H9 (cell line): ENCODE measurements around the gene MARS1. TPM values are rescaled to one million over a fixed set of nuclear protein-coding genes. Genes with fewer than 3 reads are reported as not detected.

ENCODE experiments used
- DNase-seq: peaks from one replicate; pipeline ENCODE4 v3.0.0-alpha.2; 2017
- H2AFZ ChIP-seq: one replicate; pipeline ENCODE4 v1.6.1; 2013; ENCODE audit warnings: mild to moderate bottlenecking, low read length, control low read depth, moderate library complexity
- H2AK5ac ChIP-seq: 2 replicates; pipeline ENCODE4 v1.6.1; 2013; ENCODE audit warnings: low read length, control low read depth, mixed read lengths; ENCODE audit not compliant: insufficient read length
- H2BK120ac ChIP-seq: one replicate; pipeline ENCODE4 v1.6.1; 2013; ENCODE audit warnings: low read depth, mild to moderate bottlenecking, low read length, control low read depth, inconsistent platforms; ENCODE audit not compliant: poor library complexity, severe bottlenecking
- H2BK12ac ChIP-seq: 2 replicates; pipeline ENCODE4 v1.6.1; 2013; ENCODE audit warnings: low read length, control low read depth, mixed read lengths, low read depth; ENCODE audit not compliant: insufficient read length
- H2BK15ac ChIP-seq: 2 replicates; pipeline ENCODE4 v1.6.1; 2013; ENCODE audit warnings: low read depth, low read length, control low read depth
- H2BK20ac ChIP-seq: one replicate; pipeline ENCODE4 v1.6.1; 2013; ENCODE audit warnings: low read depth, mild to moderate bottlenecking, low read length, control low read depth, inconsistent platforms; ENCODE audit not compliant: poor library complexity, severe bottlenecking
- H2BK5ac ChIP-seq: 2 replicates; pipeline ENCODE4 v1.6.1; 2013; ENCODE audit warnings: low read length, control low read depth, mixed read lengths; ENCODE audit not compliant: insufficient read length
- H3K14ac ChIP-seq: 2 replicates; pipeline ENCODE4 v1.6.1; 2013; ENCODE audit warnings: low read length, control low read depth; ENCODE audit not compliant: insufficient read depth
- H3K18ac ChIP-seq: 2 replicates; pipeline ENCODE4 v1.6.1; 2013; ENCODE audit warnings: low read depth, mild to moderate bottlenecking, mixed read lengths, low read length, control low read depth; ENCODE audit not compliant: insufficient read length
- H3K23ac ChIP-seq: 2 replicates; pipeline ENCODE4 v1.6.1; 2013; ENCODE audit warnings: low read length, control low read depth, mixed read lengths, low read depth; ENCODE audit not compliant: insufficient read length
- H3K23me2 ChIP-seq: 2 replicates; pipeline ENCODE4 v1.6.1; 2013; ENCODE audit warnings: low read depth, mild to moderate bottlenecking, mixed read lengths, low read length, control low read depth; ENCODE audit not compliant: insufficient read length, poor library complexity, severe bottlenecking
- H3K27ac ChIP-seq: 2 replicates; pipeline ENCODE4 v1.5.1; 2013; ENCODE audit warnings: low read length, control low read depth, mixed read lengths, low read depth; ENCODE audit not compliant: insufficient read length
- H3K27me3 ChIP-seq: 2 replicates; pipeline ENCODE4 v1.6.1; 2013; ENCODE audit warnings: low read length, control low read depth, inconsistent platforms; ENCODE audit not compliant: insufficient read depth
- H3K4ac ChIP-seq: 2 replicates; pipeline ENCODE4 v1.6.1; 2013; ENCODE audit warnings: low read depth, mild to moderate bottlenecking, control low read depth, inconsistent platforms, low read length, moderate library complexity
- H3K4me1 ChIP-seq: 2 replicates; pipeline ENCODE4 v1.6.1; 2013; ENCODE audit warnings: low read length, control low read depth, inconsistent platforms; ENCODE audit not compliant: insufficient read depth
- H3K4me2 ChIP-seq: 2 replicates; pipeline ENCODE4 v1.6.1; 2013; ENCODE audit warnings: low read length, control low read depth, mixed read lengths; ENCODE audit not compliant: insufficient read length, insufficient read depth
- H3K56ac ChIP-seq: 2 replicates; pipeline ENCODE4 v1.6.1; 2013; ENCODE audit warnings: low read depth, mild to moderate bottlenecking, mixed read lengths, low read length, control low read depth; ENCODE audit not compliant: insufficient read length
- H3K79me1 ChIP-seq: 2 replicates; pipeline ENCODE4 v1.6.1; 2013; ENCODE audit warnings: low read depth, mild to moderate bottlenecking, moderate library complexity, low read length, control low read depth, inconsistent platforms; ENCODE audit not compliant: insufficient read depth, poor library complexity, severe bottlenecking
- H3K79me2 ChIP-seq: 2 replicates; pipeline ENCODE4 v1.6.1; 2013; ENCODE audit warnings: low read length, control low read depth, inconsistent platforms; ENCODE audit not compliant: insufficient read depth
- H3K9ac ChIP-seq: 2 replicates; pipeline ENCODE4 v1.6.1; 2013; ENCODE audit warnings: low read length, control low read depth, mixed read lengths; ENCODE audit not compliant: insufficient read length; ENCODE audit errors: extremely low read depth
- H3K9me3 ChIP-seq: one replicate; pipeline ENCODE4 v1.6.1; 2013; ENCODE audit warnings: low read depth, low read length, inconsistent platforms; ENCODE audit not compliant: control insufficient read depth
- H3T11ph ChIP-seq: one replicate; pipeline ENCODE4 v1.6.1; 2013; ENCODE audit warnings: mild to moderate bottlenecking, low read length, control low read depth, inconsistent platforms
- H4K20me1 ChIP-seq: one replicate; pipeline ENCODE4 v1.6.1; 2013; ENCODE audit not compliant: control insufficient read depth, insufficient read length, insufficient read depth
- H4K5ac ChIP-seq: 2 replicates; pipeline ENCODE4 v1.6.1; 2013; ENCODE audit warnings: low read depth, mild to moderate bottlenecking, mixed read lengths, low read length, control low read depth; ENCODE audit not compliant: insufficient read length
- H4K8ac ChIP-seq: replicated peaks from 2 replicates; pipeline ENCODE4 v1.6.1; 2013; ENCODE audit warnings: low read length, control low read depth, mixed read lengths, low read depth; ENCODE audit not compliant: insufficient read length
- H4K91ac ChIP-seq: 2 replicates; pipeline ENCODE4 v1.6.1; 2013; ENCODE audit warnings: low read depth, mild to moderate bottlenecking, moderate library complexity, mixed read lengths, low read length, control low read depth; ENCODE audit not compliant: insufficient read length
- H3K27ac Mint-ChIP-seq, 3 experiments: 2 replicates in 2 of 3; 3 replicates in 1 of 3; pipeline ENCODE4 v1.8.0; 2020 to 2021; ENCODE audit warnings: mixed read lengths in 3 of 3, mild to moderate bottlenecking in 1 of 3, moderate library complexity in 1 of 3
- H3K27me3 Mint-ChIP-seq: 2 replicates; pipeline ENCODE4 v1.8.0; 2021; ENCODE audit warnings: low read depth, mild to moderate bottlenecking, moderate library complexity, mixed read lengths
- H3K36me3 Mint-ChIP-seq, 3 experiments: 2 replicates in 2 of 3; 3 replicates in 1 of 3; pipeline ENCODE4 v1.8.0; 2020 to 2021; ENCODE audit warnings: low read depth in 3 of 3, mixed read lengths in 3 of 3; ENCODE audit not compliant: insufficient read depth in 1 of 3
- H3K4me1 Mint-ChIP-seq, 2 experiments: 2 replicates each; pipeline ENCODE4 v1.8.0; 2020; ENCODE audit warnings: mixed read lengths in 2 of 2
- H3K4me3 Mint-ChIP-seq, 2 experiments: 2 replicates in 1 of 2; 3 replicates in 1 of 2; pipeline ENCODE4 v1.8.0; 2020 to 2021; ENCODE audit warnings: mild to moderate bottlenecking in 2 of 2, mixed read lengths in 2 of 2, moderate library complexity in 1 of 2
- H3K9me3 Mint-ChIP-seq, 2 experiments: 2 replicates in 1 of 2; 3 replicates in 1 of 2; pipeline ENCODE4 v1.8.0; 2020; ENCODE audit warnings: mild to moderate bottlenecking in 2 of 2, mixed read lengths in 2 of 2, moderate library complexity in 1 of 2
- WGBS: extraction: QIAGEN DNeasy Blood & Tissue Kit; methylation state at CpG from one replicate; pipeline ENCODE4 v1.1.7; 2013; ENCODE audit warnings: missing lambda C conversion rate, low lambda C conversion rate, mixed read lengths; ENCODE audit not compliant: insufficient read length; ENCODE audit errors: extremely low coverage; 5-methylcytosine and 5-hydroxymethylcytosine counted together
- total RNA-seq: library from RNA; stranded (reverse); gene quantifications from 2 replicates; pipeline ENCODE4 v1.2.1, GENCODE V29; 2021
- TF ChIP-seq, protein P1 (sequence below): fragments of 200-600 bp; sonication (generic); conservative IDR thresholded peaks from 3 replicates; pipeline ENCODE4 v1.8.0; 2021; ENCODE audit warnings: antibody characterized with exemption, mild to moderate bottlenecking

Gene MARS1
- total RNA-seq, 1 experiment from 2014 or later = 368 TPM

DNA sequence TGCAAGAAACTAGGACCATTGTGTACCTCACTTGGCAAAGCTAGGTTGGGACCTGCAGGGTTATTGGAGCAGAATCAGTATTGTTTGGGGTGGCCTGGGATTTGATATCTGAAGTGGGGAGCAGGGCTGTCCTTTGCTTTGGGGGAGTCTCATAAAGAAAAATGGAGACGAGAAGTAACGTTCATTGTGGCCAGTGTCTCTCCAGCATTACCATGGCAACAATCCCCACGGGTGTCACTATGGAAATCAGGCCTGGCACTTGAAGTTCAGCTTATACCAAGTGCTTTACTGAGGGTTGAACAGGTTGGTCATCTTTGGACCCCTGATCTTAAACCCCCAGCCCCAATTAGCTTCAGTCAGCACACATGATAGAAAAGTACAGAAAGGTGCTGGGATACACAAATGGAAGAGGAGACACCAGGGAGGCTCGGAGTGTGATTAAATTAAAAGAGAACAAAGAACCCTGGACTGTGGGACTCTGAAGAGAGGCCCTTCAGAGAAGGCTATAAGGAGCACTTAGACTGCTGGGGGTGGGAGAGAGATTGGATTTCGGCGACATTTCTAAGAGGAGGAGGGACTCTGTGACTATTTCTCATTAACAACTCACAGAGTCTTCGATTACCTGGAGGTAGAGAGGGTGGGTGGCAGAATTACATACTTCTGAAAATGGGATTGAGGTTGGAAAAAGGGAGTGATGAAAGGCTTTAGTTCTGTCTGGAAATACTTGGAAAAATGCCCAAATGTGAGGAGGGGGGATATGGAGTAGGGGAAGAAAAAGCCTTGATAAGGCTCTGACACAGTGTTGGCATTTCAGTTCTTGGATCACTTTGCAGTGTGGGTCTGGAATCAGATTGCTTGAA, 65.7 kb downstream of the MARS1 start:
- no peak overlapping the region for H2BK120ac ChIP-seq
- H2AFZ ChIP-seq = no peak overlapping the region
- no peak overlapping the region for H2BK5ac ChIP-seq
- no peaks in the 10 kb centered on the region for H3K9me3 ChIP-seq
- no peak overlapping the region for H3K27ac ChIP-seq
- H3K4me1 Mint-ChIP-seq = peaks cover 45 to 56% of the 10 kb centered on the region in 2 experiments
- H3K9ac ChIP-seq = no peak overlapping the region
- no peak for DNase-seq
- TF ChIP-seq, protein P1, sequence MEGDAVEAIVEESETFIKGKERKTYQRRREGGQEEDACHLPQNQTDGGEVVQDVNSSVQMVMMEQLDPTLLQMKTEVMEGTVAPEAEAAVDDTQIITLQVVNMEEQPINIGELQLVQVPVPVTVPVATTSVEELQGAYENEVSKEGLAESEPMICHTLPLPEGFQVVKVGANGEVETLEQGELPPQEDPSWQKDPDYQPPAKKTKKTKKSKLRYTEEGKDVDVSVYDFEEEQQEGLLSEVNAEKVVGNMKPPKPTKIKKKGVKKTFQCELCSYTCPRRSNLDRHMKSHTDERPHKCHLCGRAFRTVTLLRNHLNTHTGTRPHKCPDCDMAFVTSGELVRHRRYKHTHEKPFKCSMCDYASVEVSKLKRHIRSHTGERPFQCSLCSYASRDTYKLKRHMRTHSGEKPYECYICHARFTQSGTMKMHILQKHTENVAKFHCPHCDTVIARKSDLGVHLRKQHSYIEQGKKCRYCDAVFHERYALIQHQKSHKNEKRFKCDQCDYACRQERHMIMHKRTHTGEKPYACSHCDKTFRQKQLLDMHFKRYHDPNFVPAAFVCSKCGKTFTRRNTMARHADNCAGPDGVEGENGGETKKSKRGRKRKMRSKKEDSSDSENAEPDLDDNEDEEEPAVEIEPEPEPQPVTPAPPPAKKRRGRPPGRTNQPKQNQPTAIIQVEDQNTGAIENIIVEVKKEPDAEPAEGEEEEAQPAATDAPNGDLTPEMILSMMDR = no peak
- no peak overlapping the region for H2AK5ac ChIP-seq
- H4K5ac ChIP-seq = no peak overlapping the region
- H3K56ac ChIP-seq = no peak overlapping the region
- H3K4ac ChIP-seq = no peak overlapping the region
- peaks cover 10% of the 10 kb centered on the region for H3K23me2 ChIP-seq
- H3K79me1 ChIP-seq = peaks cover 3% of the 10 kb centered on the region
- no peak overlapping the region for H2BK12ac ChIP-seq
- H3K4me1 ChIP-seq = peaks cover 5% of the 10 kb centered on the region; the same call in 1 of the 2 replicates
- no peak overlapping the region for H4K8ac ChIP-seq
- no peak overlapping the region for H3K27ac Mint-ChIP-seq
- no peaks in the 10 kb centered on the region for H3K9me3 Mint-ChIP-seq
- no peak overlapping the region for H2BK20ac ChIP-seq
- WGBS = no CpG with 5 or more reads among the region's 7 CpGs
- peaks cover 3 to 4% (median 3%) of the 10 kb centered on the region in 3 experiments; a peak in 4 of 7 replicates for H3K36me3 Mint-ChIP-seq
- H3K4me3 Mint-ChIP-seq = no peak overlapping the region
- no peak overlapping the region for H3K14ac ChIP-seq
- no peak overlapping the region for H3K18ac ChIP-seq
- no peak overlapping the region for H3K4me2 ChIP-seq
- no peak overlapping the region for H2BK15ac ChIP-seq
- no peak overlapping the region for H4K91ac ChIP-seq
- H3K79me2 ChIP-seq = peaks cover 3% of the 10 kb centered on the region; the same call in 1 of the 2 replicates
- no peak overlapping the region for H3K23ac ChIP-seq
- H3T11ph ChIP-seq = no peak overlapping the region
- H3K27me3 Mint-ChIP-seq = peaks cover 13% of the 10 kb centered on the region
- no peaks in the 10 kb centered on the region; the same call in 1 of the 2 replicates for H3K27me3 ChIP-seq
- H4K20me1 ChIP-seq = no peaks in the 10 kb centered on the region
